ENCODE results near the gene EME1. TPM values are rescaled to one million over a fixed set of nuclear protein-coding genes. Genes with fewer than 3 reads are reported as not detected.

EME1 gene
- total and polyA plus RNA-seq, 2 of the 8 experiments (the other 6 are each of a cell fraction or from before 2014, with no cell fraction given) = 13.9 to 16.3 TPM

GRCh38 chr17:50372758-50373556 lies at the start of gene EME1, which contains the start of gene MRPL27 (continued):
- TF ChIP-seq, protein P1, sequence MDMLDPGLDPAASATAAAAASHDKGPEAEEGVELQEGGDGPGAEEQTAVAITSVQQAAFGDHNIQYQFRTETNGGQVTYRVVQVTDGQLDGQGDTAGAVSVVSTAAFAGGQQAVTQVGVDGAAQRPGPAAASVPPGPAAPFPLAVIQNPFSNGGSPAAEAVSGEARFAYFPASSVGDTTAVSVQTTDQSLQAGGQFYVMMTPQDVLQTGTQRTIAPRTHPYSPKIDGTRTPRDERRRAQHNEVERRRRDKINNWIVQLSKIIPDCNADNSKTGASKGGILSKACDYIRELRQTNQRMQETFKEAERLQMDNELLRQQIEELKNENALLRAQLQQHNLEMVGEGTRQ (IDR thresholded peaks at IDR 0.05; ENCODE audit: low read length) = peak; percentile 93
- TF ChIP-seq SIX5 (IDR thresholded peaks at IDR 0.05; ENCODE audit: low read depth, low read length) (no peak), RXRA (IDR thresholded peaks at IDR 0.05; ENCODE audit: insufficient read depth, low read depth, low read length) (no peak), CEBPB (IDR thresholded peaks at IDR 0.05; ENCODE audit: low read depth, low read length) (no peak), POLR2A (IDR thresholded peaks at IDR 0.05; ENCODE audit: control extremely low read depth in 1 of 2, low read depth in 2 of 2, low read length in 2 of 2) (peak; percentile 63 to 92), PHF8 (conservative IDR thresholded peaks at IDR 0.05; ENCODE audit: low read depth, low read length) (peak; percentile 99), YY1 (IDR thresholded peaks at IDR 0.05; ENCODE audit: low read depth, low read length) (peak; percentile 93), MAFK (IDR thresholded peaks at IDR 0.05; ENCODE audit: low read depth, low read length) (no peak), HDAC2 (IDR thresholded peaks at IDR 0.05; ENCODE audit: borderline replicate concordance in 1 of 2, low read depth in 2 of 2, low read length in 2 of 2) (peak in 1 of 2 experiments; percentile 71; a peak in 2 of 4 replicates), TCF12 (IDR thresholded peaks at IDR 0.05; ENCODE audit: low read depth, low read length) (no peak), POLR2AphosphoS5 (IDR thresholded peaks at IDR 0.05; ENCODE audit: low read depth, low read length) (peak; percentile 95), SRF (IDR thresholded peaks at IDR 0.05; ENCODE audit: low read depth, low read length) (no peak)

Data from H1 (cell line).